CD4-positive, alpha-beta T cell treated with Interleukin-17A for 4 hours (primary cell): ENCODE measurements around the gene KHDC1.
"Not testable (repeated sequence)": the region's sequence is repeated elsewhere in the genome, so short reads cannot be mapped to it uniquely, and the experiment has no call there.

Experiments used
- DNase-seq: peaks from one replicate; pipeline ENCODE4 v3.0.0-alpha.2; 2020; ENCODE audit warnings: mixed read lengths

Gene KHDC1

GRCh38 chr6:73262671-73263569 lies at the start of gene KHDC1:
TSS of gene KHDC1 (minus strand) at chr6:73263196. CDS start at chr6:73242517, 20,679 bp downstream.
- peak; percentile 78 for DNase-seq

- not testable (repeated sequence) for DNase-seq
Measured at GRCh38 chr6:73310503-73310845, 47.5 kb upstream of the KHDC1 start.

- peak; percentile 68 for DNase-seq
Measured at GRCh38 chr6:73309785-73310502, 46.9 kb upstream of the KHDC1 start.

- DNase-seq: no peak
Measured at GRCh38 chr6:73309535-73309784, 46.5 kb upstream of the KHDC1 start.

GRCh38 chr6:73308712-73309534 lies 45.9 kb upstream of the KHDC1 start:
- DNase-seq: no peak

GRCh38 chr6:73303773-73304172 lies 40.8 kb upstream of the KHDC1 start:
- not testable (repeated sequence) for DNase-seq

- no peak for DNase-seq
Measured at GRCh38 chr6:73302339-73302738, 39.3 kb upstream of the KHDC1 start.

- DNase-seq: no peak
Measured at GRCh38 chr6:73299151-73299971, 36.4 kb upstream of the KHDC1 start.

GRCh38 chr6:73293331-73293730 lies 30.3 kb upstream of the KHDC1 start:
- no peak for DNase-seq

- DNase-seq: no peak
Measured at GRCh38 chr6:73290435-73290834, 27.4 kb upstream of the KHDC1 start.

GRCh38 chr6:73286752-73287151 lies 23.8 kb upstream of the KHDC1 start:
- no peak for DNase-seq

- no peak for DNase-seq
Measured at GRCh38 chr6:73285674-73286283, 22.8 kb upstream of the KHDC1 start.

- no peak for DNase-seq
Measured at GRCh38 chr6:73282871-73283270, 19.9 kb upstream of the KHDC1 start.

- not testable (repeated sequence) for DNase-seq
Measured at GRCh38 chr6:73281684-73282083, 18.7 kb upstream of the KHDC1 start.

- not testable (repeated sequence) for DNase-seq
Measured at GRCh38 chr6:73269296-73269695, 6.3 kb upstream of the KHDC1 start.

- DNase-seq: not testable (repeated sequence)
Measured at GRCh38 chr6:73268896-73269295, 5.9 kb upstream of the KHDC1 start.

GRCh38 chr6:73264446-73264845 lies 1.4 kb upstream of the KHDC1 start:
- peak; percentile 4 for DNase-seq

GRCh38 chr6:73263570-73263909 lies 544 bp upstream of the KHDC1 start:
- no peak for DNase-seq

GRCh38 chr6:73258721-73259120 lies 4.3 kb downstream of the KHDC1 start:
- no peak for DNase-seq

- not testable (repeated sequence) for DNase-seq
Measured at GRCh38 chr6:73254323-73254722, 8.7 kb downstream of the KHDC1 start.

- no peak for DNase-seq
Measured at GRCh38 chr6:73252703-73253102, 10.3 kb downstream of the KHDC1 start.

- no peak for DNase-seq
Measured at GRCh38 chr6:73250016-73250415, 13.0 kb downstream of the KHDC1 start.
